Measurements from ENCODE around the gene SLC39A1. TPM values are rescaled to one million over a fixed set of nuclear protein-coding genes. Genes with fewer than 3 reads are reported as not detected.
A peak's percentile ranks its signal among the peaks of the same experiment; 100 is the strongest.

SLC39A1 gene
- total RNA-seq, 1 experiment from 2014 or later: 158 TPM

DNA sequence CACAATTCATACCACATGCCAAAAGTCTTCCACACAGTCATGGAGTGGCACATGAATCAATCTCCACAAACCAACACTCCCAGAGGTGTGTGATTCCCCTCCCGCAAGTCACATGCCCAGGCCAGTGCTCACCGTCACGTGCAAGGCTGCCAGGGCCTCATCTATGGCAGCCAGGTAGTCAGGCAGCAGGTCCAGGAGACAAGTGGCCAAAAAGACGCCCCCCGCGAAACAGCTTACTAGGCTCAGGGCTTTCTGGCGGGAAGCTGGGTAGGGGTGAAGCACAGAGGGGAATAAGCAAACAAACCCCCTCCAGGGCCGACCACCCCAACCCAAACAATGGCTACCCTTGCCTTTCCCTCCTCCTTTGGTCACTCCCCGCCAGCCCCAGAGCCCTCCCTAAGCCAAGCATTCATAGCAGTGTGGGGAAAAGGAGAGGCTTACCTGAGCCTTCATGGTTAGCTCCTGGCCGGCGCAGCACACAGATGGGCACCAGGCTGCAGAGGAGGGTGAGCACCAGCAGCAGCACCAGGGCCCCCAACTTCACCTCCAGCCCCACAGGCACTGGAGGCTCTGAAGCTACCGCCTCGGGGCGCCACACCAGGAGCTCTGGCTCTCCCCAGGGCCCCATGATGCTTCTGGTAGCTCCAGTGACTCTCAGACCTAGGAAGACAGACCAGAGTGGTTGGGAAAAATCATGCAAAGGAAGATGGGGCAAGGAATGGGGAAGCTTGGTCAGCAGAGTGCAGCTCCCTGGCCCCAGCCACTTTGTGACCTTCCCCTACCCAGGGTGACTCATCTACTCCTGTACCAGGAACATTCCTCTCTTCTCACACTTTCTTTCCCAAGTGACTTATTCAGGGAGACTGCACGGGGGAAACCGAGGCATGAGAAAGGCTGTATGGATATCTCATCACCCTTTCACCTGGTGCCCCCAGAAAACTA, 978 bp downstream of the SLC39A1 start:
- DNase-seq (ENCODE audit: low read depth, low spot score): no peak
- in situ Hi-C loops (cut with HindIII; ENCODE audit: low pct_unique_long_range_greater_than_20kb, low sequenced_read_pairs): loop anchor here (5.0 kb wide), 1 partner anchor 75 kb away; no protein-coding TSS in a partner anchor
- POLR2A ChIA-PET: interaction anchor here (0.5 to 0.6 kb wide), 2 partner anchors 24 to 181 kb away, joined by 3 to 4 read pairs; no protein-coding TSS in a partner anchor

DNA sequence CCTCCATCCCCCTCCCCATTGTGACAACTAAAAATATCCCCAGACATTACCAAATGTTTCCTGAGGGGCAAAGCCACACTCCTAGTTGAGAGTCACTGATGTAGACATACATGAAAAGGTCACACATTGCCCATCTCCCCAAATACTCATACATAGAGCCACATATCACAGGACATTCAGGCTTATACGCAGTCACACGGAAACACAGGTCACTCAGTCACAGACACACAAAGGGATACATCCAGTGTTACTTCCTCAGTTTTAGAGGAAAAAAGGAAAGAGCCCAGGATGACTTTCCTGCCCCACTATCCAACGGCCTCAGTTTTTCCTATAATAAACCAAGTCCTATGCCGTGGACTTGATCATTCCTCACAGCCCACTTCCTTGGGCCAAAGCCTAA, 1.9 kb downstream of the SLC39A1 start:
- TF ChIP-seq POLR2AphosphoS5 (IDR thresholded peaks at IDR 0.05; ENCODE audit: low read depth, low read length) (no peak), TCF7L2 (IDR thresholded peaks at IDR 0.05; ENCODE audit: low read depth, low read length) (no peak), SIN3A (IDR thresholded peaks at IDR 0.05; ENCODE audit: borderline replicate concordance, insufficient read depth, low read depth, low read length) (no peak)
- TF ChIP-seq, protein P1, sequence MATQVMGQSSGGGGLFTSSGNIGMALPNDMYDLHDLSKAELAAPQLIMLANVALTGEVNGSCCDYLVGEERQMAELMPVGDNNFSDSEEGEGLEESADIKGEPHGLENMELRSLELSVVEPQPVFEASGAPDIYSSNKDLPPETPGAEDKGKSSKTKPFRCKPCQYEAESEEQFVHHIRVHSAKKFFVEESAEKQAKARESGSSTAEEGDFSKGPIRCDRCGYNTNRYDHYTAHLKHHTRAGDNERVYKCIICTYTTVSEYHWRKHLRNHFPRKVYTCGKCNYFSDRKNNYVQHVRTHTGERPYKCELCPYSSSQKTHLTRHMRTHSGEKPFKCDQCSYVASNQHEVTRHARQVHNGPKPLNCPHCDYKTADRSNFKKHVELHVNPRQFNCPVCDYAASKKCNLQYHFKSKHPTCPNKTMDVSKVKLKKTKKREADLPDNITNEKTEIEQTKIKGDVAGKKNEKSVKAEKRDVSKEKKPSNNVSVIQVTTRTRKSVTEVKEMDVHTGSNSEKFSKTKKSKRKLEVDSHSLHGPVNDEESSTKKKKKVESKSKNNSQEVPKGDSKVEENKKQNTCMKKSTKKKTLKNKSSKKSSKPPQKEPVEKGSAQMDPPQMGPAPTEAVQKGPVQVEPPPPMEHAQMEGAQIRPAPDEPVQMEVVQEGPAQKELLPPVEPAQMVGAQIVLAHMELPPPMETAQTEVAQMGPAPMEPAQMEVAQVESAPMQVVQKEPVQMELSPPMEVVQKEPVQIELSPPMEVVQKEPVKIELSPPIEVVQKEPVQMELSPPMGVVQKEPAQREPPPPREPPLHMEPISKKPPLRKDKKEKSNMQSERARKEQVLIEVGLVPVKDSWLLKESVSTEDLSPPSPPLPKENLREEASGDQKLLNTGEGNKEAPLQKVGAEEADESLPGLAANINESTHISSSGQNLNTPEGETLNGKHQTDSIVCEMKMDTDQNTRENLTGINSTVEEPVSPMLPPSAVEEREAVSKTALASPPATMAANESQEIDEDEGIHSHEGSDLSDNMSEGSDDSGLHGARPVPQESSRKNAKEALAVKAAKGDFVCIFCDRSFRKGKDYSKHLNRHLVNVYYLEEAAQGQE (IDR thresholded peaks at IDR 0.05; ENCODE audit: insufficient read depth in 1 of 2, low read depth in 2 of 2, low read length in 1 of 2): no peak
- TF ChIP-seq, protein P2, sequence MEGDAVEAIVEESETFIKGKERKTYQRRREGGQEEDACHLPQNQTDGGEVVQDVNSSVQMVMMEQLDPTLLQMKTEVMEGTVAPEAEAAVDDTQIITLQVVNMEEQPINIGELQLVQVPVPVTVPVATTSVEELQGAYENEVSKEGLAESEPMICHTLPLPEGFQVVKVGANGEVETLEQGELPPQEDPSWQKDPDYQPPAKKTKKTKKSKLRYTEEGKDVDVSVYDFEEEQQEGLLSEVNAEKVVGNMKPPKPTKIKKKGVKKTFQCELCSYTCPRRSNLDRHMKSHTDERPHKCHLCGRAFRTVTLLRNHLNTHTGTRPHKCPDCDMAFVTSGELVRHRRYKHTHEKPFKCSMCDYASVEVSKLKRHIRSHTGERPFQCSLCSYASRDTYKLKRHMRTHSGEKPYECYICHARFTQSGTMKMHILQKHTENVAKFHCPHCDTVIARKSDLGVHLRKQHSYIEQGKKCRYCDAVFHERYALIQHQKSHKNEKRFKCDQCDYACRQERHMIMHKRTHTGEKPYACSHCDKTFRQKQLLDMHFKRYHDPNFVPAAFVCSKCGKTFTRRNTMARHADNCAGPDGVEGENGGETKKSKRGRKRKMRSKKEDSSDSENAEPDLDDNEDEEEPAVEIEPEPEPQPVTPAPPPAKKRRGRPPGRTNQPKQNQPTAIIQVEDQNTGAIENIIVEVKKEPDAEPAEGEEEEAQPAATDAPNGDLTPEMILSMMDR (IDR thresholded peaks at IDR 0.05): no peak
- in situ Hi-C loops (cut with HindIII; ENCODE audit: low pct_unique_long_range_greater_than_20kb, low sequenced_read_pairs): loop anchor here (5.0 kb wide), 1 partner anchor 74 kb away; no protein-coding TSS in a partner anchor
- CTCF ChIA-PET: no interaction called here
- intact Hi-C loops (cut with micrococcal nuclease; ENCODE audit: unreplicated experiment): no loop called here
- peak overlapping the region; percentile 94 for H3K27ac ChIP-seq (ENCODE audit: low read length)
- DNase-seq (ENCODE audit: low read depth, low spot score) (no peak), ATAC-seq (no peak)
- no TSS peak for BruUV-seq (replicated peaks)
- H3K9me3 ChIP-seq (ENCODE audit: control insufficient read depth, insufficient read depth, low read depth, low read length): no peaks in the 10 kb centered on the region
- POLR2A ChIA-PET: no interaction called here
- H3K4me3 ChIP-seq (ENCODE audit: low read depth in 2 of 2, low read length in 2 of 2): peak overlapping the region; percentile 60 to 95; a peak in 3 of 4 replicates
- H3K4me1 ChIP-seq (ENCODE audit: control insufficient read depth, insufficient read depth, low read length): peaks cover 30% of the 10 kb centered on the region
- H3K27me3 ChIP-seq (ENCODE audit: control insufficient read depth, insufficient read depth, low read length): no peaks in the 10 kb centered on the region
- H3K36me3 ChIP-seq (ENCODE audit: control insufficient read depth, insufficient read depth, low read length): no peaks in the 10 kb centered on the region; the same call in 1 of the 2 replicates

More for the DNA sequence above, 978 bp downstream of the SLC39A1 start:
- TF ChIP-seq POLR2AphosphoS5 (IDR thresholded peaks at IDR 0.05; ENCODE audit: low read depth, low read length): no peak
- TF ChIP-seq, protein P1 (IDR thresholded peaks at IDR 0.05; ENCODE audit: insufficient read depth in 1 of 2, low read depth in 2 of 2, low read length in 1 of 2): no peak
- no peak for TF ChIP-seq TCF7L2 (IDR thresholded peaks at IDR 0.05; ENCODE audit: low read depth, low read length)
- TF ChIP-seq, protein P2 (IDR thresholded peaks at IDR 0.05): no peak
- TF ChIP-seq SIN3A (IDR thresholded peaks at IDR 0.05; ENCODE audit: borderline replicate concordance, insufficient read depth, low read depth, low read length): no peak
- peaks cover 23% of the 10 kb centered on the region for H3K4me1 ChIP-seq (ENCODE audit: control insufficient read depth, insufficient read depth, low read length)
- H3K27ac ChIP-seq (ENCODE audit: low read length): peak overlapping the region; percentile 94
- H3K36me3 ChIP-seq (ENCODE audit: control insufficient read depth, insufficient read depth, low read length): no peaks in the 10 kb centered on the region; the same call in 1 of the 2 replicates
- no peaks in the 10 kb centered on the region for H3K27me3 ChIP-seq (ENCODE audit: control insufficient read depth, insufficient read depth, low read length)
- no peaks in the 10 kb centered on the region for H3K9me3 ChIP-seq (ENCODE audit: control insufficient read depth, insufficient read depth, low read depth, low read length)
- BruUV-seq (replicated peaks): no TSS peak
- intact Hi-C loops (cut with micrococcal nuclease; ENCODE audit: unreplicated experiment): no loop called here
- peak overlapping the region; percentile 60 to 95 for H3K4me3 ChIP-seq (ENCODE audit: low read depth in 2 of 2, low read length in 2 of 2)
- ATAC-seq: no peak
- CTCF ChIA-PET: no interaction called here
